Inflammatory macrophage treated with lipopolysaccharide for 4 hours (primary cell): ENCODE measurements around the gene ITIH2.
"Not testable (repeated sequence)": the region's sequence is repeated elsewhere in the genome, so short reads cannot be mapped to it uniquely, and the experiment has no call there.

Source experiments
- DNase-seq: peaks from one replicate; pipeline ENCODE4 v3.0.0-alpha.2; 2020

Gene ITIH2

DNA sequence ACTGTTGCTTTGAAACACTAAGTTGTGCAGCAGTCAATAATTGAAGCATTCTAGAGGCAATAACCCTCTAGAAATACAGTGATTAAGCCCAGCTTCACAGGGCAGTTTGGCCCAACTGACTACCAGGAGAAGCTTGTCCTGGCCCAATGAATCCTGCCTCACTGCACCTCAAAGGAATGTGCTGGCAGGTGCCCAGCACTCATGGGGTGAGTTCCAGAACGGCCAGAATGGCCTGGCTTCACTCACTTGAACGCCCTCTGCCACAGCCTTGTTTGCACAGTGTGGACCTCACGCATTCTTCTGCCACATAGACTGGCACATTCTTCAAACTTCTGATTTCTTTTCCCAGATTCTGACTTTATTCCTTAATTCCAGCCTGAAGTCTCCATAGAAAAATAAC is 6.6 kb upstream of the ITIH2 start:
- no peak for DNase-seq

- no peak for DNase-seq
Observed at GRCh38 chr10:7697426-7697825, 5.7 kb upstream of the ITIH2 start.

DNA sequence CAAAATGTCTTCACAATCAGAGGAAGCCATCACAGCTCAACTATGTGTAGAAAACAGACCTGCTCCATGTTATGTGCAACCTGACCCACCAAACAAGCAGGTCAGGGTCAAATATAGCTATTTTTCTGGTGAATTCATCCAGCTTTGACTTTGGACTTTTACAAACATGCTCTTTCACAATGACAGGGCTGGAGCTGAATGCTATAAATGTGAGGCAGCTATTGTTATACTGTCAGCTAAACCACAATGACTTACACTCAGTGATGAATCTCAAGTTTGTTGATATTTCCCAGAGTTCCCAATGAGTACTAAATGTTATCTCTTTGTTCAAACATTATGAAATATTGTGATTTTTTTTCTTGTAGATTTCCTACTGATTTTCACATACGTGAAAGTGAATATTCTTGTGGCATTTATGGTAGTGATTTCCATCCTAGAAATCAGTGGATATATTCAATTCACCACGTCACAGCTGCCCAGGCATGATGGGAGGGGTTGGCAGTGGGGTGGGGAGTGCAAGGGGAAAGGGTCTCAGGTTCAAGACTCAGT is 2.5 kb upstream of the ITIH2 start:
- DNase-seq: no peak

- DNase-seq: no peak
Observed at GRCh38 chr10:7701158-7701742, 1.9 kb upstream of the ITIH2 start.

DNA sequence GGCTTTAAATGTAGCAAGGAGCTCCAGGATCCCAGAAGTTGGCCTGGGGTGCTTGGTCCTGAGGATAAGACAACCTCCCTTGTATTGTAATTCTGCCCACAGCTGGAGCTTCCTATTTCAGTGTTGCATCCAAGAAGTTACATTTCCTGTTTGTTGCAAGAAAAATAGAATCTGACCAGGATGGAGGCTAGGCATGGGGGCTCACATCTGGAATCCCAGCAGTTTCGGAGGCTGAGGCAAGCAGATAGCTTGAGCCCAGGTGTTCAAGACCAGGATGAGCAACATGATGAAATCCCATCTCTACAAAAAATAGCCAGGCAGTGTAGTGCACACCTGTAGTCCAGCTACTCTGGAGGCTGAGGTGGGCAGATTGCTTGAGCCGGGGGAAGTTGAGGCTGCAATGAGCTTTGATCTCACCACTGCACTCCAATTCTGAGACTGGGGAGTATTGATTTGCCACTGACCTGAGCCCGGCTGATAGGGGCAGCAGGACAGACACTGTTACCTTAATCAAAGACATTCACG is 766 bp upstream of the ITIH2 start:
- DNase-seq: no peak

GRCh38 chr10:7704071-7705016 is 1.2 kb downstream of the ITIH2 start:
- no peak for DNase-seq

GRCh38 chr10:7705341-7705740 is 2.2 kb downstream of the ITIH2 start:
- no peak for DNase-seq

- DNase-seq: no peak
Observed at GRCh38 chr10:7706534-7707073, 3.5 kb downstream of the ITIH2 start.

DNA sequence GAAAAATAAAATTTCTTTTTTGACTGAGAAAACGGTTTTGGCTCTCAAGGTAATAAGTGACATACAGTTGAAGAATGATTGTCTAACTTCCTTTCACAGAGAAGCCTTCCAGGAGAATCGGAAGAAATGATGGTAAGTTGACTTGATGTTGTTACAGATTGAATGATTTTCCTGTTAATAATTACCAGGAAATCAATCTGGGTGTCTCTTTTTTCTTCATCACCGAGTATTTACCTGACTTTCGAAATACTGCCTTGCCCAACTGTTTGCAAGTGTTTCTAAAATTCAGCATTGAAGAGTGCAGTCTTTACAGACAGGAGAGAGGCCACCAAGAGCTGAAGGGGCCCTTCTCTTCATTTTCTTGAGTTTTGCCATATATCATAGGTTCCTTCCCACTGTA is 4.0 kb downstream of the ITIH2 start:
- DNase-seq: no peak

DNA sequence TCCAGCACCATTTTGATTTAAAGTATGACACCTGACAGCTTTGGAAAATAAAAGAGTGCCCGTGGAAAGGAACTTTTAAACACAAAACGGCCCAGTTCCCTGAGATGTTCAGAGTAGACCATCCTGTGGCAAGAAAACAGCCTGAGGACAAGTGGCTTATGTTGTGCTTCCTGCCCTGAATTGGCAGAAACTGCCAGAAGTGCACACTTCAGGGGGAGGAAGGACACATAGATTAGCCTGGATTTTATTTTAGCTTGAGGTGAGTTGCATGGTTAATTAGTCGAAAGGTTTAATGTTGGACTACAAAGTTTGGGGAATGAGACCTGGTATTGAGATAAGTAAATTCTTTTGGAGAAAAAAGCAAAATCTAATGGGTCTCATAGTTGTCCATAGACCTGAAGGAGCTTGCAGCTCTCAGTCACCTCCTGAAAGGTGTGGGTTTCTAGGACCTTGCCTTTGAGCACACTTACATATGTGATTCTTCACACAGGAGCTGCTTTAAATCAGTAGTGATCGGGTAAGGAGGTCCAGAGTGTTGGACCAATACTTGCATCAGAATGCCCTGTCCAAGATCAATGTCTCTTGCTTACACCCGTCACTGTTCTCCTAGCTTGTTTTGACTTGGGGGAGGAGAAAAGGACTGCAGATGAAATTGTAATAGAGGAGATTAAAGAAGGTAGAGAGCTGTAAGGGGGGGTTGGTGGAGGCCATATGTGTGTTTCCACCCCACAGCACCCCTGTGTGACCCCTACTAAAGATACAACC is 4.9 kb downstream of the ITIH2 start:
- DNase-seq: no peak

DNA sequence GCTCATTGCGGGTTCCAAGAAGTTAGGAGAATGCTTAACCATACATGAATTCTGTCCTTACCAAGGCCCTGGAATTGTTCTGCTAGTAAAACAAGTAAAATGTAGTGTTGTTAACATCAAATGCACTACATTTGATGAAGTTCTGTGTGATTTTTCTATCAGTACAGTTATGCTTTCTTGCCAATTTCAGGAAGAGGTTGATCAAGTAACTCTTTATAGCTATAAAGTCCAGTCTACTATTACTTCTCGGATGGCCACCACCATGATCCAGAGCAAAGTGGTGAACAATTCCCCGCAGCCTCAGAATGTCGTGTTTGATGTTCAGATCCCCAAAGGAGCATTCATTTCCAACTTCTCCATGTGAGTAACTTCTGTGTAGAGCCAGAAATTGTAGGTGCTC is 5.7 kb downstream of the ITIH2 start:
- DNase-seq: no peak

DNA sequence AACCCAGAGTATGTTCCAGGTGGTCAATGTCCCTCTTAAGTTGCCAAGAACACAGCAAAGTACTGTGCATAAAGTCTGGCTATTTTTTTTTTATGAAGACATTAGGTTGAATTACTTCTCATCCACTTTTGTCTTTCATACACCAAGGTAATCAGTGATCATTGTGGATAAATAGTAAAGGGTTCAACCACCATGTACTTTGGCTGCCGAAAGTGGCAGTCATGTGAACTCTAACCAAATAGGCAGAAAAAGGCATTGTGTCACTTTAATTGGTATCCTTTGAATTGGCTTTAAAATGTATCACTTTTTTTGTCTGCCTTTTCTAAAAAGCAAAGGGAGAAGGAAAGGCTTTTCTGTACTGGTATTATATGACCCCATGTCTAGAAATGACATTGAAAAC is 7.3 kb downstream of the ITIH2 start:
- DNase-seq: no peak

GRCh38 chr10:7711075-7711474 is 8.0 kb downstream of the ITIH2 start:
- DNase-seq: not testable (repeated sequence)

DNA sequence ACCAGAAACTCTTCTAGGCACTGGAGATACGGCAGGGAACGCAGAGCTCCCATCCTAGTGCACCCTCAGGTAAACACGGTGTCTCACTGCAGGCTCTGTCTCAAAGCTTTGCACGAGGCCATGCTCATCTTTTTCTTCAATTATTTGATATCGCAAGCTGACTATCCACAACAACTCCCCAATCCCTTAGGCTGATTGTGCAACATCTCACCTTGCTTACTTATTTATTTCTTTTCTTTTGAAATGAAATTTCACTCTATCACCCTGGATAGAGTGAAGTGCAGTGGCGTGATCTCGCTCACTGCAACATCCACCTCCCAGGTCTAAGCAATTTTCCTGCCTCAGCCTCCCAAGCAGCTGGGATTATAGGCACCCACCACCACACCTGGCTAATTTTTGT is 12.4 kb downstream of the ITIH2 start:
- no peak for DNase-seq

- no peak for DNase-seq
Observed at GRCh38 chr10:7717767-7718166, 14.7 kb downstream of the ITIH2 start.

GRCh38 chr10:7718685-7719084 is 15.6 kb downstream of the ITIH2 start:
- no peak for DNase-seq

DNA sequence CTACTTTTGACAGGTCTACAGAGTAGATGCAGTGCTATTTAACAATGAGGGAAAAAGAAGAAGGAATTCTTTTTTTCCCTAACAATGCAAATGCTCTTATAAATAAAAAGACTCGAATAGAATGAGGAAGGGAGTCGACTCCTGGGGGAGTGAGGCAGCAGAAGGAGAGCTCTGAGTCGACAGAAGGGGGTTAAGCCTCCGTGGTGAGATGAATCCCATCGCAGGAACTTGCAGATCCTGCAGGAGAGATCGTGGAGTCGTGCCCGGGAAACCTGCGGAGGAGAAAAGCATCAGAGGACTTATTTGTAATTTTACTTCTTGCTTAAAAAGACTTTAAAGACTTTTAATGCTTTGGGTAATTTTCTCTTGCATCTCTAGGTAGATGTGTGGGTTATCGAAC is 17.4 kb downstream of the ITIH2 start:
- no peak for DNase-seq

DNA sequence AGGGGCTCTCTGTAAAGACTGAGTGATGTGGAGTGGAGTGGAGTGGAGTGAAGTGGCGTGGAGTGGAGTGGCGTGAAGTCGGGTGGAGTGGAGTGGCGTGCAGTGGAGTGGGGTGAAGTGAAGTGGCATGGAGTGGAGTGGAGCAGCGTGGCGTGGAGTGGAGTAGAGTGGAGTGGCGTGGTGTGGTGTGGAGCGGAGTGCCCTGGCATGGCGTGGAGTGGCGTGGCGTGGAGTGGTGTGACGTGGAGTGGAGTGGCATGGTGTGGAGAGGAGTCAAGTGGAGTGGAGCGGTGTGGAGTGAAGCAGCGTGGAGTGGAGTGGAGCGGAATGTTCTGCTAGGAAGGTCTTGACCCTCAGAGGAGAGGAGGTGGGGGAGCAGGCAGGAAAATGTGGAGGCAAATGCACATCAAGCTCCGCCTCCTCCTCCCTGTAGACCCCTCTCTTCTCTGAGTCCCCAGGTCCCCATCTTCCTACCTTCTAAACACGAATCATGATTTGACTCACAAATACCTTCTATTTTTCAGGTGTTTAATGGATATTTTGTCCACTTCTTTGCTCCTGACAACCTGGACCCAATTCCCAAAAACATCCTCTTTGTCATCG is 19.9 kb downstream of the ITIH2 start:
- no peak for DNase-seq

DNA sequence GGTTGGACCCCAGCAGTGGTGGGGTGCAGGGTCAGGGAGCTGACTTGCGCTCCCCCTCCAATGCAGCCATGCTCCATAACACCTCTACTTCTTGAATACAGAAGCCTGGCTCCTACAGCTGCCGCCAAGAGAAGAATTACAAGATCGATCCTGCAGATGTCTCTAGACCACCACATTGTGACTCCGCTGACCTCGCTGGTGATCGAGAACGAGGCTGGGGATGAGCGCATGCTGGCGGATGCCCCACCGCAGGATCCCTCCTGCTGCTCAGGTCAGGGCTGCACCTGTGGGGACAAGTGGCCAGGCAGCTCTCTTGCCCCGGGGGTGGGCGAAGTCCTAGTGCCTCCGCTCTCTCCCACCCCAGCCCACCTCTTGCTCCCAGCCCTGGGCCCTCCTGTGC is 31.7 kb downstream of the ITIH2 start:
- no peak for DNase-seq

DNA sequence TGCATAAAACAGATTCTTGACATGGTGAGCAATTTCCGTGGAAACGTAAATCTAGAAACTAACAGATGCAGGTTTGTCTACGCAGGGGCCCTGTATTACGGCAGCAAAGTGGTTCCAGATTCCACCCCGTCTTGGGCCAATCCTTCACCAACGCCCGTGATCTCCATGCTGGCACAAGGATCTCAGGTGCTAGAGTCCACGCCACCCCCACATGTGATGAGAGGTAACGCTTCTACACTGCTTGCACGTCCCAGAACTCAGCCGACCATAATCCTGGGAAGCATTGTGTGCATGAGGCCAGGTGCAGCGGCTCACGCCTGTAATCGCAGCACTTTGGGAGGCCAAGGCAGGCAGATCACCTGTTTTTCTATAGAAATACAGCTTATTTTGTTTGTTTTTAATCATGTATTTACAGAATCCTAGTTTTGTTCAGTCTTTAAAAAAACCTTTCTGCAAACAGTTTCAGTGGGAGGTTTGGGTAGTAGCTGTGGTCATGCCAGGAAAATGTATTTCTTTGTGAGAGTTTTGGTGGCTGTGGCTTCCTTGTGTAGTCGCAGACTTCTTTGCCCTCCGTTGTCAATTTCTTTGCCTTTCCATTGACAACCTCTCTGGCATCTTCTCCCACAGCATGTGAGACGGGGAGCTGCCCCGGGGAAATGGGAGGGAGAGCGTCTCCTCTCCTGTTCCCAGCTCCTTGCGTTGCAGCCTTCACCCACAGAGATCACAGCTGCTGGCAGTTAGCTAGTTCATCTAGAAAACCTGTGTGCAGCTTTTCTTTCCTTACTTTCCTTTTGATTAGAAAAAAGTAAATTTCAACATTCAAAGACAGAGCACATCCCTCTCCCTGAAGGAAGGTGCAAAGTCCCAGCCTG is 35.7 kb downstream of the ITIH2 start:
- no peak for DNase-seq

DNA sequence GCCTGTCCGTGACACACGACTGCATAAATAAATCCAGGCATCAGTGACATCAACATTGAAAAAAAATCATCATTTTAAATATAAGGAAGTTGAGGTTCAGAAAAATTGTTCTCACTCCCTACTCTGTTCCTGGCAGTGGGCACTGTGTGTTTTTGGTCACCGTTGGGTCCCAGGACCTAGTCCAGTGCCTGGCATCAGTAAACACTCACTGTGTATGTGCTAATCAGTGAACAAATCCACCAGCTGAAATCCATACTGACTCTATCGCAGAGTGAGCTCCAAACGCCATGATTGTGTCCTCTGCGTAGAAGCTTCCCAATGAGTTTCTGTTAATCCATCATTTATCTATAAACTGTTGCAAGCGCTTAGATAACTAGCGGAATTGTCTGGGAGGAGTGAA is 41.2 kb downstream of the ITIH2 start:
- no peak for DNase-seq
